ENCODE results near the gene DHDH.

GRCh38 chr19:48966541-48967345, 33.2 kb downstream of the DHDH start:
- TF ChIP-seq EZH2 (IDR thresholded peaks at IDR 0.05; ENCODE audit: borderline replicate concordance, low read length) (no peak), CTCF (conservative IDR thresholded peaks at IDR 0.05 in 1 of 2, IDR thresholded peaks at IDR 0.05 in 1 of 2; ENCODE audit: extremely low read depth in 1 of 2, insufficient read depth in 1 of 2, low read depth in 1 of 2, low read length in 2 of 2) (no peak)

Measured in mammary epithelial cell (primary cell).